Measurements from ENCODE around the gene FGFR1OP2. TPM values are rescaled to one million over a fixed set of nuclear protein-coding genes. Genes with fewer than 3 reads are reported as not detected.
"Not testable (repeated sequence)": the region's sequence is repeated elsewhere in the genome, so short reads cannot be mapped to it uniquely, and the experiment has no call there.

The FGFR1OP2 gene
- polyA plus RNA-seq: 66.2 TPM

DNA sequence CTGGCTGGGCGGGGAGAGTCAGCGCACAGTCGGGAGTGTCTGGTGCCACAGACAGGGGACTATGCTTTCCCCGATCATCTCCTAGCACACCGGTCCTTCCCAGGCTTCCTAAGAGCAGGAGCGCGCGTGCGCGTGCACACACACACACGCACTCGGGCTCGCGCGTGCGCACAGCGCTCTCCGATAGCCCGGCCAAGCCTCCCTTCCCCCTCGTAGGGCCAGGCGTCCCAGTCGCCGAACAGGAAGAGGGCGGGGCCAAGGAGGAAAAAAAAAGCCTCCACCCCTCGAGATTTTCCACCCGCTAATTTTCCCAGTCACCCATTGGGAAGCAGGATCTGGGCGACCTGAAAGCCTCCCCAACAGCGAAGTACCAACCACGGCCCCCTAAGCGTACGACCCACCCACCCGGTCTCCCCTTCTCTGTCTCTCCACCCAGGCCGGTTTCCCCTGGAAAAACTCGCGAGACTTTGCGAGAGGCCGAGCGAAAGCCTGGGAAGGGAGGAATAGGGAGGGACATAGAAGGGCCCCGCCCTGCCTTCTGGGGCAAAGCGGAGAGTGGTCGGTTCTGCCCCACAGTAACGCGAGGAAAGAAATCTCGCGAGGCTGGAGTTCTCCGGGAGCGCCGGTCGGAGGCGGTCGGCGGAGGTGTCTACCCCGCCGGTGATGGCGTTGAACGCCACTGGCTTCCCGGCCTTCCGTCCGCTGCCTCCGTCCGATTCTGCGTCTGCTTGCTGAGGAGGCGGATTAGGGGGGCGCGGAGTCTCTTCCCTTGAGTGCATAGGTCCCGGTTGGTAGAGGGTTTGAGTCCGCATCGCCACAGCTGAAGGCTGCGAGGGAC, at the start of gene FGFR1OP2, which contains the start of gene INTS13:
TSS of gene FGFR1OP2 (plus strand) at position 608 of the 838 bp plus-strand sequence. CDS start 15,689 bp downstream, outside the sequence.
TSS of gene INTS13 (minus strand) at position 119 of the 838 bp plus-strand sequence. CDS start 1,178 bp downstream, outside the sequence.
- peaks cover 47 to 58% (median 50%) of the 10 kb centered on the region in 3 donors for H3K4me1 Mint-ChIP-seq
- no peaks in the 10 kb centered on the region for H3K27me3 Mint-ChIP-seq
- peak within 1 kb of the TSS; percentile 89 to 99 (median 97) for H3K27ac Mint-ChIP-seq
- peak within 1 kb of the TSS; percentile 94 to 99 (median 97) for H3K4me3 Mint-ChIP-seq
- no peaks in the 10 kb centered on the region for H3K9me3 Mint-ChIP-seq
- H3K36me3 Mint-ChIP-seq: peaks cover 10% of the 10 kb centered on the region

GRCh38 chr12:26890784-26891183, 47.5 kb upstream of the FGFR1OP2 start:
- Mint-ChIP-seq H3K36me3 (no peaks in the 10 kb centered on the region), H3K4me3 (no peak overlapping the region), H3K27me3 (no peaks in the 10 kb centered on the region), H3K27ac (no peak overlapping the region), H3K9me3 (no peaks in the 10 kb centered on the region), H3K4me1 (no peaks in the 10 kb centered on the region)

- no peaks in the 10 kb centered on the region for H3K4me1 Mint-ChIP-seq
- no peaks in the 10 kb centered on the region for H3K36me3 Mint-ChIP-seq
- H3K9me3 Mint-ChIP-seq: no peaks in the 10 kb centered on the region
- H3K27ac Mint-ChIP-seq: no peak overlapping the region
- H3K4me3 Mint-ChIP-seq: no peak overlapping the region
- H3K27me3 Mint-ChIP-seq: no peaks in the 10 kb centered on the region
Measured at GRCh38 chr12:26891704-26892103, 46.6 kb upstream of the FGFR1OP2 start.

DNA sequence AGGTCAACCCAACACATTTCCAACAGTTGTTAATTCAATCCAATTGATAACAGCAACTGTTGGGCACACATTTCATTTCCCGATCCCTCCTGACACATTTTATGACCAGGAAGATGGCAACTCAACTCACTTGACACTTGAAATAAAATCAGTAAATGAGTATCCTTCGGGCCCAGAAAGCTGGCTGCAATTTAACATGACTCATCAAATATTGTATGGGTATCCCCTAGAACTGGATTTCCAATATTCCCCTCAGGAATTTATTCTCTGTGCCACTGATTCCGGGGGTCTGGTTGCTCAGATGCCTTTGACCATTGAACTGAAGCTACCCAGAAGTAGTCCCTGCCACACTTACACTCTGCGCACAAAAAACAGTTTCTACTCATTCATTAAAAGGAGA, 42.6 kb upstream of the FGFR1OP2 start:
- H3K36me3 Mint-ChIP-seq: peaks cover 3% of the 10 kb centered on the region
- H3K27me3 Mint-ChIP-seq: no peaks in the 10 kb centered on the region
- no peaks in the 10 kb centered on the region for H3K4me1 Mint-ChIP-seq
- H3K9me3 Mint-ChIP-seq: no peaks in the 10 kb centered on the region
- H3K4me3 Mint-ChIP-seq: no peak overlapping the region
- H3K27ac Mint-ChIP-seq: no peak overlapping the region

DNA sequence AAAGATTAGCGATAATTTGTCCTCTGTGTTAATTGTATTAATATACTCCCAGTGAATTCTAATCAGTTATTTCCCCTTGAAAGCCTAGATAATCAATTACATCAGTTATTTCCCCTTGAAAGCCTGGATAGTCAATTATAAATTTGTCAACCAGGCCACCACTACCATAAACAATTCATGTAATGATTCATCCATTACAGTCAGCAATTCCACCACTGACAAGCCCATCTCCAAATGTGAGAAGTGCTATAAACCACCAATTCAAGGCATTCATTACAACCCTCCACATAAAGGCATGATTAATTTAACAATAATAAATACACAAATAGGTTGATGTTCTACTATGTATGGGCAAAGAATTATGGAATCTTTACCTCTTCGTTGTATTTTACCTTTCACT, 41.4 kb upstream of the FGFR1OP2 start:
- Mint-ChIP-seq H3K27ac (peak overlapping the region in 1 of 3 donors; percentile 32), H3K9me3 (no peaks in the 10 kb centered on the region), H3K4me3 (no peak overlapping the region), H3K4me1 (no peaks in the 10 kb centered on the region), H3K27me3 (no peaks in the 10 kb centered on the region), H3K36me3 (peaks cover 10% of the 10 kb centered on the region)

- not testable (repeated sequence) for H3K27me3 Mint-ChIP-seq, H3K9me3 Mint-ChIP-seq, H3K4me1 Mint-ChIP-seq, H3K4me3 Mint-ChIP-seq
- Mint-ChIP-seq H3K36me3 (peaks cover 24% of the 10 kb centered on the region), H3K27ac (peak overlapping the region in 1 of 3 donors; percentile 67)
Measured at GRCh38 chr12:26903396-26903795, 34.9 kb upstream of the FGFR1OP2 start.

- Mint-ChIP-seq H3K27ac (no peak overlapping the region), H3K36me3 (peaks cover 26% of the 10 kb centered on the region), H3K4me1 (peaks cover 0 to 8% (median 4%) of the 10 kb centered on the region in 3 donors), H3K9me3 (peaks cover 0 to 6% (median 4%) of the 10 kb centered on the region in 3 donors), H3K4me3 (no peak overlapping the region), H3K27me3 (no peaks in the 10 kb centered on the region)
Measured at GRCh38 chr12:26906024-26906423, 32.2 kb upstream of the FGFR1OP2 start.

GRCh38 chr12:26906704-26907103, 31.6 kb upstream of the FGFR1OP2 start:
- H3K36me3 Mint-ChIP-seq: peaks cover 25% of the 10 kb centered on the region

DNA sequence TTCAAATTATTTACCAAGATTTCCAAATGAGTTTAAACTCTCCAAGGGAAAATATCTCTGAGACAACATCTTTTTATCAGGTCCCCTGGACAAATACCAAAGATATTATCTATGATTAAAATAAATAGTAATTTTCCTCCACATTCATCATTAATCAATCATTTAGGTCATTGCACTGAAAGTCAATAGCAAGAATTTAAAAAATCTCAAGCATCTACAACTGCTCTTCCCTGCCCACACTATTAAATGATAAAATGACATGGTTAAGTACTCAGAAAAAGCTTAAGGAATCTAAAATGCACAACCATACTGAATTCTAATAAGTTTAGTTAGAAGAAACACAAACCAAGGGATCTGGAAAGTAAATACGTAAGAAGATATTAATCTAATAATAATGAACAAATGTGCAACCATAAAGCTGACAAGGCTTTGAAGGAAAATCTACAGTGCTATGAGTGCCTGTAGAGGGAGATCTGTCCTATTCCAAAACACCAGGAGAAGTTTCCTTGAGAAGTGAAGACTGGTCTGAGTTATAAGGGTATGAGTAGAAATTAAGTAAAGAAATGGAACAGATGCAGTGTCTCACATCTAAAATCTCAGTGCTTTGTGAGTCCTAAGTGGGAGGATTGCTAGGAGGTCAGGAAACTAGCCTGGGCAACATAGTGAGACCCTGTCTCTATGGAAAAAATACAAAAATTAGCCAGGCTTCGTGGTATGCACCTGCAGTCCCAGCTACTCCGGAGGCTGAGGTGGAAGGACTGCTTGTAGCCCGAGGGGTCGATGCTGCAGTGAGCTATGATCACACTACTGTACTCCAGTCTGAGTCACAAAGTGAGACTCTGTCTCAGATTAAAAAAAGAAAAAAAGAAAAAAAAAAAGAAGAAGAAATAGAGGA, 19.7 kb upstream of the FGFR1OP2 start:
- peaks cover 2% of the 10 kb centered on the region for H3K36me3 Mint-ChIP-seq
- H3K4me3 Mint-ChIP-seq: no peak overlapping the region
- no peaks in the 10 kb centered on the region for H3K4me1 Mint-ChIP-seq
- H3K27ac Mint-ChIP-seq: no peak overlapping the region
- no peaks in the 10 kb centered on the region for H3K9me3 Mint-ChIP-seq
- H3K27me3 Mint-ChIP-seq: no peaks in the 10 kb centered on the region

More at GRCh38 chr12:26906704-26907103, 31.6 kb upstream of the FGFR1OP2 start:
- H3K4me3 Mint-ChIP-seq: no peak overlapping the region
- peaks cover 0 to 8% (median 4%) of the 10 kb centered on the region in 3 donors for H3K4me1 Mint-ChIP-seq
- peaks cover 0 to 6% (median 4%) of the 10 kb centered on the region in 3 donors for H3K9me3 Mint-ChIP-seq
- no peaks in the 10 kb centered on the region for H3K27me3 Mint-ChIP-seq
- H3K27ac Mint-ChIP-seq: peak overlapping the region in 1 of 3 donors; percentile 40

DNA sequence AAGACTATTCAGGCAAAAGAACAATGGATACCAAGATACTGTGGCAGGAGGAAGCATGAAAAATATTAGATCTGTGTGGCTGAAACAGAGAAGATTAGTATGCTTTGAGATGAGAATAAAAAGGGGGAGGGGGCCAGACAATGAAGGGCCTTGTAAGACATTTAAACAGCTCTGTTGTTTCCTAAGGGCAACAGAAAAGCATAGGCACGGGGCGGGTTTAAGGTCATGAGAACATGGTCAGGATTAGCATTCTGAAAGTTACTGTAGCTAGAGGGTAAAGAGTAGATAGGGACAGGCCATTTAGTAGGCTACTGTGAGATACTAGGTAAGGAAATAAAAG, 19.1 kb upstream of the FGFR1OP2 start:
- Mint-ChIP-seq H3K36me3 (peaks cover 2% of the 10 kb centered on the region), H3K9me3 (no peaks in the 10 kb centered on the region), H3K4me3 (no peak overlapping the region), H3K27me3 (no peaks in the 10 kb centered on the region), H3K4me1 (no peaks in the 10 kb centered on the region), H3K27ac (no peak overlapping the region)

DNA sequence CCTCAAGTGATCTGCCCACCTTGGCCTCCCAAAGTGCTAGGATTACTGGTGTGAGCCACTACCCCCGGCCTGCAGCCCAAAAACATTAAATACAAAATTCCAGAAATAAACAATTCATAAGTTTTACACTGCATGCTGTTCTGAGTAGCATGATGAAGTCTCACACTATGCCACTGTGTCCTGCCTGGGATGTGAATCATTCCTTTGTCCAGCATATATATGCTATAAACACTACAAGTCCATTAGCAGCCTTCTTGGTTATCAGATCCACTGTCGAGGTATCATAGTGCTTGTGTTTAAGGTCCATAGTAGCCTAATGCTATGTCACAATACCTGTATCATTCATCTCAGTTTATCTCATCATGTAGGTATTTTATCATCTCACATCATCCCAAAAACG, 16.4 kb upstream of the FGFR1OP2 start:
- no peaks in the 10 kb centered on the region for H3K27me3 Mint-ChIP-seq
- no peak overlapping the region for H3K4me3 Mint-ChIP-seq
- H3K4me1 Mint-ChIP-seq: no peaks in the 10 kb centered on the region
- no peak overlapping the region for H3K27ac Mint-ChIP-seq
- H3K9me3 Mint-ChIP-seq: no peaks in the 10 kb centered on the region
- H3K36me3 Mint-ChIP-seq: no peaks in the 10 kb centered on the region

DNA sequence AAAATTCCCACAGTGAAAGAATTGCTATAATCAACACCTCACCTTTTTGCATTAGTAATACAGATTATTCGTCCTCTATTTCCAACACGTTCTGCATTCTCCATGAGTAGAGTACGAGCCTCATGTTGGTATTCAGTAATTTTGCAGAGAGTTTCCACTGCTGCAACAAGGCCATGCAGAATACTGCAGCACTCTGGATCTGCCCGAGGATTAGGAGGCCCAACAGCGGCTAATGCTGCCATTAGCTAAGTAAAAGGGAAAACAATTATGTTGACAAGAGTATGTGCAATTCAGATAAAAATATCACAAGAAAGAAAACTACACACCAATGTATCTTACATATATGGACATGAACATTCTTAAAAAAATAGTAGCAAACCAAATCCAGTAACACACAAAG, 9.6 kb upstream of the FGFR1OP2 start:
- H3K4me1 Mint-ChIP-seq: peaks cover 9 to 14% (median 9%) of the 10 kb centered on the region in 3 donors
- no peak overlapping the region for H3K27ac Mint-ChIP-seq
- H3K4me3 Mint-ChIP-seq: no peak overlapping the region
- H3K27me3 Mint-ChIP-seq: no peaks in the 10 kb centered on the region
- peaks cover 12% of the 10 kb centered on the region for H3K36me3 Mint-ChIP-seq
- H3K9me3 Mint-ChIP-seq: no peaks in the 10 kb centered on the region

- no peaks in the 10 kb centered on the region for H3K9me3 Mint-ChIP-seq
- no peaks in the 10 kb centered on the region for H3K27me3 Mint-ChIP-seq
- no peak overlapping the region for H3K27ac Mint-ChIP-seq
- H3K4me1 Mint-ChIP-seq: peaks cover 10 to 16% (median 12%) of the 10 kb centered on the region in 3 donors
- H3K4me3 Mint-ChIP-seq: peak overlapping the region in 1 of 4 donors; percentile 5
- peaks cover 18% of the 10 kb centered on the region for H3K36me3 Mint-ChIP-seq
Measured at GRCh38 chr12:26929590-26929989, 8.7 kb upstream of the FGFR1OP2 start.

- H3K27ac Mint-ChIP-seq: peak overlapping the region in 2 of 3 donors; percentile 60 to 89
- H3K4me1 Mint-ChIP-seq: peaks cover 29 to 51% (median 37%) of the 10 kb centered on the region in 3 donors
- no peaks in the 10 kb centered on the region for H3K9me3 Mint-ChIP-seq
- peaks cover 9% of the 10 kb centered on the region for H3K36me3 Mint-ChIP-seq
- H3K27me3 Mint-ChIP-seq: no peaks in the 10 kb centered on the region
- peak overlapping the region in 3 of 4 donors; percentile 39 to 94 (median 66) for H3K4me3 Mint-ChIP-seq
Measured at GRCh38 chr12:26935636-26936378, 2.5 kb upstream of the FGFR1OP2 start.

Data from IgD-negative memory B cell (primary cell).